Keratinocyte (primary cell): ENCODE data around the gene C22orf15. TPM values are rescaled to one million over a fixed set of nuclear protein-coding genes. Genes with fewer than 3 reads are reported as not detected.

ENCODE experiments used
- DNase-seq: peaks from one replicate; pipeline ENCODE4 v3.0.0-alpha.2; 2011; ENCODE audit warnings: low read depth, missing footprints, low spot score
- FAIRE-seq: peaks from 2 replicates; lab custom pipeline; 2011; peaks lifted over from hg19 to GRCh38; lab: Jason Lieb, UNC
- H2AFZ ChIP-seq: 2 replicates; pipeline ENCODE4 v1.6.0; 2012; ENCODE audit warnings: low read length, control low read depth, inconsistent platforms; ENCODE audit not compliant: control insufficient read depth
- H3K27ac ChIP-seq: 2 replicates; pipeline ENCODE4 v1.5.1; 2011; ENCODE audit warnings: low read length; ENCODE audit not compliant: control insufficient read depth, insufficient read depth
- H3K27me3 ChIP-seq: 3 replicates; pipeline ENCODE4 v1.6.0; 2011; ENCODE audit warnings: low read length; ENCODE audit not compliant: control insufficient read depth, insufficient read depth; ENCODE audit errors: extremely low read depth
- H3K36me3 ChIP-seq, 2 experiments: 2 replicates in 1 of 2; 3 replicates in 1 of 2; pipeline ENCODE4 v1.5.1; 2011; ENCODE audit warnings: low read length in 2 of 2, mild to moderate bottlenecking in 1 of 2; ENCODE audit not compliant: control insufficient read depth in 2 of 2, insufficient read depth in 2 of 2; ENCODE audit errors: extremely low read depth in 1 of 2
- H3K4me1 ChIP-seq: 3 replicates; pipeline ENCODE4 v1.5.1; 2011; ENCODE audit warnings: low read length; ENCODE audit not compliant: control insufficient read depth, insufficient read depth; ENCODE audit errors: extremely low read depth
- H3K4me2 ChIP-seq: 3 replicates; pipeline ENCODE4 v1.6.0; 2011; ENCODE audit warnings: low read depth, low read length; ENCODE audit not compliant: control insufficient read depth, insufficient read depth; ENCODE audit errors: extremely low read depth
- H3K4me3 ChIP-seq, 3 experiments: fragments of 200-600 bp in 1 of 3; sonication (generic) in 1 of 3; 2 replicates in 2 of 3; 3 replicates in 1 of 3; pipeline ENCODE4 v1.5.1; 2011 to 2016; ENCODE audit warnings: low read length in 3 of 3, mild to moderate bottlenecking in 3 of 3, control low read depth in 2 of 3, inconsistent platforms in 1 of 3, low read depth in 1 of 3, mixed read lengths in 1 of 3, mixed run types in 1 of 3, moderate library complexity in 1 of 3; ENCODE audit not compliant: control insufficient read depth in 2 of 3, insufficient read depth in 2 of 3; ENCODE audit errors: extremely low read depth in 1 of 3
- H3K79me2 ChIP-seq: 2 replicates; pipeline ENCODE4 v1.6.0; 2012; ENCODE audit warnings: low read length; ENCODE audit not compliant: control insufficient read depth, insufficient read depth
- H3K9ac ChIP-seq: 3 replicates; pipeline ENCODE4 v1.6.0; 2011; ENCODE audit warnings: low read length; ENCODE audit not compliant: control insufficient read depth, insufficient read depth; ENCODE audit errors: extremely low read depth
- H3K9me1 ChIP-seq: 3 replicates; pipeline ENCODE4 v1.6.0; 2011; ENCODE audit warnings: low read length; ENCODE audit not compliant: control insufficient read depth, insufficient read depth; ENCODE audit errors: extremely low read depth
- H3K9me3 ChIP-seq: 2 replicates; pipeline ENCODE4 v1.5.1; 2012; ENCODE audit warnings: low read depth, low read length; ENCODE audit not compliant: control insufficient read depth
- H4K20me1 ChIP-seq: 3 replicates; pipeline ENCODE4 v1.6.0; 2011; ENCODE audit warnings: low read length; ENCODE audit not compliant: control insufficient read depth, insufficient read depth; ENCODE audit errors: extremely low read depth
- CTCF ChIP-seq, 3 experiments: IDR thresholded peaks in 1 of 3; conservative IDR thresholded peaks in 1 of 3; optimal IDR thresholded peaks in 1 of 3; 2 replicates in 2 of 3; 3 replicates in 1 of 3; pipeline versions ENCODE3 to v1.5.1; 2011; ENCODE audit warnings: low read length in 3 of 3, mild to moderate bottlenecking in 3 of 3, moderate library complexity in 2 of 3, control low read depth in 1 of 3, inconsistent platforms in 1 of 3; ENCODE audit not compliant: insufficient read depth in 2 of 3; ENCODE audit errors: extremely low read depth in 1 of 3
- EZH2 ChIP-seq: IDR thresholded peaks from one replicate; pipeline ENCODE4 v1.6.1; 2012; ENCODE audit warnings: inconsistent platforms, mild to moderate bottlenecking, low read length, moderate library complexity
- dilution Hi-C: fragments of 300-500 bp; cut with MboI; formaldehyde crosslinking; loops from one replicate; pipeline ENCODE4 v1.7.0; 2020; ENCODE audit warnings: low sequenced_read_pairs; ENCODE audit not compliant: extremely low pct_ligation_motif_present
- polyA plus RNA-seq, 5 experiments: library from polyadenylated mRNA; depleted of rRNA in 3 of 5; stranded (reverse) in 3 of 5; stranded (forward) in 1 of 5; unstranded in 1 of 5; fragments of >200 nt; gene quantifications; 1 replicate in 1 of 5; 2 replicates in 3 of 5; 3 replicates in 1 of 5; pipeline versions ENCODE4 v1.2.1 to v1.2.3, GENCODE V29; 2011 to 2012; ENCODE audit warnings: missing spikeins in 2 of 5, low read depth in 1 of 5, low replicate concordance in 1 of 5

Gene C22orf15
- polyA plus RNA-seq, 1 donor (not counting 4 experiments of a cell fraction or from before 2014, with no cell fraction given) = not detected

- Histone ChIP-seq H3K9me1 (no peaks in the 10 kb centered on the region), H3K79me2 (no peaks in the 10 kb centered on the region), H3K4me3 (peak overlapping the region in 2 of 3 experiments; percentile 35 to 49), H4K20me1 (no peaks in the 10 kb centered on the region), H3K9ac (no peak overlapping the region), H3K27me3 (peaks cover 23% of the 10 kb centered on the region), H2AFZ (peak overlapping the region; percentile 49), H3K4me1 (peaks cover 16% of the 10 kb centered on the region), H3K4me2 (peak overlapping the region; percentile 85), H3K9me3 (no peaks in the 10 kb centered on the region), H3K36me3 (no peaks in the 10 kb centered on the region), H3K27ac (no peak overlapping the region)
- TF ChIP-seq CTCF (optimal IDR thresholded peaks at IDR 0.05 in 1 of 3, IDR thresholded peaks at IDR 0.05 in 1 of 3, conservative IDR thresholded peaks at IDR 0.05 in 1 of 3; ENCODE audit: extremely low read depth in 1 of 3, insufficient read depth in 2 of 3, low read length in 3 of 3) (no peak), EZH2 (no peak)
- DNase-seq (no peak), FAIRE-seq (no peak)
- dilution Hi-C loops = no loop called here
Observed at GRCh38 chr22:23772315-23772648, 9.5 kb downstream of the C22orf15 start.

- H3K4me1 ChIP-seq = peaks cover 15% of the 10 kb centered on the region
- H3K79me2 ChIP-seq = no peaks in the 10 kb centered on the region
- peak within 1 kb of the TSS; percentile 85 for H3K4me2 ChIP-seq
- H3K27me3 ChIP-seq = peaks cover 20% of the 10 kb centered on the region
- H3K9me1 ChIP-seq = no peaks in the 10 kb centered on the region
- peak within 1 kb of the TSS; percentile 9 for H3K9ac ChIP-seq
- H3K4me3 ChIP-seq = peak within 1 kb of the TSS; percentile 9 to 49 (median 35)
- peak within 1 kb of the TSS; percentile 49 for H2AFZ ChIP-seq
- dilution Hi-C loops = no loop called here
- no peaks in the 10 kb centered on the region for H3K9me3 ChIP-seq
- no peak for DNase-seq
- TF ChIP-seq EZH2 (peak; percentile 72), CTCF (optimal IDR thresholded peaks at IDR 0.05 in 1 of 3, IDR thresholded peaks at IDR 0.05 in 1 of 3, conservative IDR thresholded peaks at IDR 0.05 in 1 of 3; ENCODE audit: extremely low read depth in 1 of 3, insufficient read depth in 2 of 3, low read length in 3 of 3) (no peak)
- H4K20me1 ChIP-seq = no peaks in the 10 kb centered on the region
- H3K27ac ChIP-seq = no peak within 1 kb of the TSS
- FAIRE-seq = no peak
- no peaks in the 10 kb centered on the region for H3K36me3 ChIP-seq
Observed at GRCh38 chr22:23772649-23773473, 10.1 kb downstream of the C22orf15 start, which contains the start of gene MMP11. TSS of gene MMP11 (plus strand) at chr22:23772849. CDS start at chr22:23772871, 22 bp downstream.
